Fibroblast of lung (primary cell): ENCODE data around the gene SEMA5A. TPM values are rescaled to one million over a fixed set of nuclear protein-coding genes. Genes with fewer than 3 reads are reported as not detected.

Experiments
- DNase-seq, 2 donors: peaks; one replicate each; pipeline versions ENCODE4 v3.0.0 to v3.0.0-alpha.2; 2010; ENCODE audit warnings: low read depth in 2 of 2
- H2AFZ ChIP-seq: 2 replicates; pipeline ENCODE4 v1.5.1; 2012; ENCODE audit warnings: low read length, control low read depth, inconsistent platforms
- H3K27ac ChIP-seq: 2 replicates; pipeline ENCODE4 v1.5.1; 2011; ENCODE audit warnings: low read length, control low read depth; ENCODE audit not compliant: insufficient read depth
- H3K27me3 ChIP-seq: 2 replicates; pipeline ENCODE4 v1.5.1; 2011; ENCODE audit warnings: mild to moderate bottlenecking, low read length; ENCODE audit not compliant: control insufficient read depth, insufficient read depth
- H3K36me3 ChIP-seq: 2 replicates; pipeline ENCODE4 v1.5.1; 2011; ENCODE audit warnings: low read length; ENCODE audit not compliant: control insufficient read depth, insufficient read depth
- H3K4me1 ChIP-seq: 2 replicates; pipeline ENCODE4 v1.5.1; 2011; ENCODE audit warnings: low read length; ENCODE audit not compliant: control insufficient read depth, insufficient read depth; ENCODE audit errors: extremely low read depth
- H3K4me2 ChIP-seq: 2 replicates; pipeline ENCODE4 v1.5.1; 2011; ENCODE audit warnings: low read length, control low read depth; ENCODE audit not compliant: insufficient read depth; ENCODE audit errors: extremely low read depth
- H3K4me3 ChIP-seq, 4 experiments: fragments of 200-600 bp in 1 of 4; sonication (generic) in 1 of 4; replicated peaks in 1 of 4; 2 replicates each; pipeline ENCODE4 v1.5.1; 2011 to 2016; ENCODE audit warnings: low read length in 4 of 4, low read depth in 3 of 4, mild to moderate bottlenecking in 3 of 4, control low read depth in 2 of 4, inconsistent platforms in 1 of 4, mixed read lengths in 1 of 4; ENCODE audit not compliant: insufficient read depth in 1 of 4; ENCODE audit errors: control extremely low read depth in 1 of 4
- H3K79me2 ChIP-seq: 2 replicates; pipeline ENCODE4 v1.5.1; 2012; ENCODE audit warnings: mild to moderate bottlenecking, low read length, inconsistent platforms; ENCODE audit not compliant: control insufficient read depth, insufficient read depth
- H3K9ac ChIP-seq: 2 replicates; pipeline ENCODE4 v1.5.1; 2011; ENCODE audit warnings: mild to moderate bottlenecking, low read length, control low read depth; ENCODE audit not compliant: insufficient read depth
- H3K9me3 ChIP-seq: 2 replicates; pipeline ENCODE4 v1.5.1; 2012; ENCODE audit warnings: low read depth, low read length; ENCODE audit not compliant: control insufficient read depth, insufficient read depth
- H4K20me1 ChIP-seq: 2 replicates; pipeline ENCODE4 v1.5.1; 2011; ENCODE audit warnings: low read length; ENCODE audit not compliant: control insufficient read depth, insufficient read depth; ENCODE audit errors: extremely low read depth
- CTCF ChIP-seq, 2 donors: IDR thresholded peaks in 1 of 2; conservative IDR thresholded peaks in 1 of 2; 1 replicate in 1 of 2; 2 replicates in 1 of 2; pipeline ENCODE4 v1.5.1; 2011 to 2012; ENCODE audit warnings: low read length in 2 of 2, control low read depth in 1 of 2, inconsistent platforms in 1 of 2, low read depth in 1 of 2, mild to moderate bottlenecking in 1 of 2
- EZH2 ChIP-seq: IDR thresholded peaks from 2 replicates; pipeline ENCODE4 v1.5.1; 2012; ENCODE audit warnings: low read length, control low read depth, mild to moderate bottlenecking; ENCODE audit errors: missing control alignments
- polyA plus RNA-seq, 2 donors: library from polyadenylated mRNA; depleted of rRNA in 1 of 2; stranded (reverse) in 1 of 2; unstranded in 1 of 2; fragments of >200 nt; gene quantifications; 2 replicates each; pipeline ENCODE4 v1.2.1, GENCODE V29; 2011 to 2012; ENCODE audit warnings: missing spikeins in 1 of 2
- total RNA-seq: library from RNA; depleted of rRNA; stranded (reverse); fragments of >200 nt; gene quantifications from 2 replicates; pipeline ENCODE4 v1.2.1, GENCODE V29; 2014

Gene SEMA5A
- total and polyA plus RNA-seq, 2 donors (not counting 1 experiment from before 2014, with no cell fraction given), result 30.6 to 49.0 TPM

DNA sequence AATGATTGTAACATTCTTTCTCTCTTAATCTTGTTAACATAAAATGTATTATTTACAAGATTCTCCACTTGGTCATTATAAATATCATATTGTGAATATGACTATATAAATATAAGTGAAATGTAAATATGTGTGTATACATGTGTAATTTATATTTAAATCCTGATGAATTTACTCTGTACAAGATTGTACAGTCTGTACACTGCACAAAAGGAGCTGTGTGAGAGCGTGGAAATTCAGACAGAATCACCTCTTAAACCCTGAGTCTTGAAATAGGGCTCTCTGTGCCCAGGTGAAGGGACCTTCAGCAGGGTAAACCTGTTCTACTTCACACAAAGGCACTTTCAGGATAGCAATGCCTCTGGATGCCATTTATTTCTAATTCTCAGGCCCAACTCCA, 456.0 kb downstream of the SEMA5A start:
- Histone ChIP-seq H3K4me1 (no peaks in the 10 kb centered on the region), H3K27ac (no peak overlapping the region), H3K9me3 (no peaks in the 10 kb centered on the region), H3K36me3 (no peaks in the 10 kb centered on the region), H3K27me3 (no peaks in the 10 kb centered on the region), H3K4me3 (no peak overlapping the region), H2AFZ (no peak overlapping the region), H3K79me2 (no peaks in the 10 kb centered on the region), H3K9ac (no peak overlapping the region), H4K20me1 (no peaks in the 10 kb centered on the region), H3K4me2 (no peak overlapping the region)
- no peak for TF ChIP-seq EZH2
- no peak for TF ChIP-seq CTCF (conservative IDR thresholded peaks at IDR 0.05 in 1 of 2, IDR thresholded peaks at IDR 0.05 in 1 of 2; ENCODE audit: low read depth in 1 of 2, low read length in 2 of 2)
- no peak for DNase-seq

- Histone ChIP-seq H3K4me3 (no peak overlapping the region), H3K4me2 (no peak overlapping the region), H3K27me3 (no peaks in the 10 kb centered on the region), H3K9me3 (no peaks in the 10 kb centered on the region), H3K9ac (no peak overlapping the region), H3K79me2 (no peaks in the 10 kb centered on the region), H3K27ac (no peak overlapping the region), H3K36me3 (no peaks in the 10 kb centered on the region), H4K20me1 (no peaks in the 10 kb centered on the region), H2AFZ (no peak overlapping the region), H3K4me1 (no peaks in the 10 kb centered on the region)
- peak in 1 of 2 donors; percentile 22 for DNase-seq
- TF ChIP-seq EZH2, result no peak
- TF ChIP-seq CTCF (conservative IDR thresholded peaks at IDR 0.05 in 1 of 2, IDR thresholded peaks at IDR 0.05 in 1 of 2; ENCODE audit: low read depth in 1 of 2, low read length in 2 of 2), result no peak
Observed at GRCh38 chr5:9082996-9083395, 462.9 kb downstream of the SEMA5A start.

DNA sequence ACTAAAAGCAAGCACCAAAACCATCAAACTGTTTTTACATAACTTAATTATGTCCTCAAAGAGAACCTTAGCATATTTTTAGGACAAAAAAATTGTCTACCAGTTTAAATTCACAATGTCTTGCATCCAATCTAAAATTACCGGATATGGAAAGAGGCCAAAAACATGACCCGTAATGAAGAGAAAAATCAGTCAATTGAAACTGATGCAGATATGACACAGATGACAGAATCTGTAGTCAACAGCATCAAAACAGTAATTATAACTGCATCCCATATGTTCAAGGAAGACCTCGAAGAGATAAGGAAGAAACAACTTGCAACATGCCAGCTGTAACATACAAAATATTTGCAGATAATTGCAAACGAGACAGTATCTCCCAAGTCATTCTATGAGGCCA, 473.2 kb downstream of the SEMA5A start:
- Histone ChIP-seq H3K27me3 (no peaks in the 10 kb centered on the region), H3K4me2 (no peak overlapping the region), H3K4me1 (peaks cover 3% of the 10 kb centered on the region), H3K79me2 (no peaks in the 10 kb centered on the region), H3K9ac (no peak overlapping the region), H3K4me3 (no peak overlapping the region), H4K20me1 (no peaks in the 10 kb centered on the region), H3K36me3 (no peaks in the 10 kb centered on the region), H3K27ac (no peak overlapping the region), H2AFZ (no peak overlapping the region), H3K9me3 (no peaks in the 10 kb centered on the region)
- TF ChIP-seq EZH2, result no peak
- TF ChIP-seq CTCF (conservative IDR thresholded peaks at IDR 0.05 in 1 of 2, IDR thresholded peaks at IDR 0.05 in 1 of 2; ENCODE audit: low read depth in 1 of 2, low read length in 2 of 2), result no peak
- DNase-seq, result no peak
